Keratinocyte (primary cell): ENCODE measurements around the gene FCN3. TPM values are rescaled to one million over a fixed set of nuclear protein-coding genes. Genes with fewer than 3 reads are reported as not detected.

ENCODE experiments used
- DNase-seq: peaks from one replicate; pipeline ENCODE4 v3.0.0-alpha.2; 2011; ENCODE audit warnings: low read depth, missing footprints, low spot score
- FAIRE-seq: peaks from 2 replicates; lab custom pipeline; 2011; peaks lifted over from hg19 to GRCh38; lab: Jason Lieb, UNC
- H2AFZ ChIP-seq: 2 replicates; pipeline ENCODE4 v1.6.0; 2012; ENCODE audit warnings: low read length, control low read depth, inconsistent platforms; ENCODE audit not compliant: control insufficient read depth
- H3K27ac ChIP-seq: 2 replicates; pipeline ENCODE4 v1.5.1; 2011; ENCODE audit warnings: low read length; ENCODE audit not compliant: control insufficient read depth, insufficient read depth
- H3K27me3 ChIP-seq: 3 replicates; pipeline ENCODE4 v1.6.0; 2011; ENCODE audit warnings: low read length; ENCODE audit not compliant: control insufficient read depth, insufficient read depth; ENCODE audit errors: extremely low read depth
- H3K36me3 ChIP-seq, 2 experiments: 2 replicates in 1 of 2; 3 replicates in 1 of 2; pipeline ENCODE4 v1.5.1; 2011; ENCODE audit warnings: low read length in 2 of 2, mild to moderate bottlenecking in 1 of 2; ENCODE audit not compliant: control insufficient read depth in 2 of 2, insufficient read depth in 2 of 2; ENCODE audit errors: extremely low read depth in 1 of 2
- H3K4me1 ChIP-seq: 3 replicates; pipeline ENCODE4 v1.5.1; 2011; ENCODE audit warnings: low read length; ENCODE audit not compliant: control insufficient read depth, insufficient read depth; ENCODE audit errors: extremely low read depth
- H3K4me2 ChIP-seq: 3 replicates; pipeline ENCODE4 v1.6.0; 2011; ENCODE audit warnings: low read depth, low read length; ENCODE audit not compliant: control insufficient read depth, insufficient read depth; ENCODE audit errors: extremely low read depth
- H3K4me3 ChIP-seq, 3 experiments: fragments of 200-600 bp in 1 of 3; sonication (generic) in 1 of 3; 2 replicates in 2 of 3; 3 replicates in 1 of 3; pipeline ENCODE4 v1.5.1; 2011 to 2016; ENCODE audit warnings: low read length in 3 of 3, mild to moderate bottlenecking in 3 of 3, control low read depth in 2 of 3, inconsistent platforms in 1 of 3, low read depth in 1 of 3, mixed read lengths in 1 of 3, mixed run types in 1 of 3, moderate library complexity in 1 of 3; ENCODE audit not compliant: control insufficient read depth in 2 of 3, insufficient read depth in 2 of 3; ENCODE audit errors: extremely low read depth in 1 of 3
- H3K79me2 ChIP-seq: 2 replicates; pipeline ENCODE4 v1.6.0; 2012; ENCODE audit warnings: low read length; ENCODE audit not compliant: control insufficient read depth, insufficient read depth
- H3K9ac ChIP-seq: 3 replicates; pipeline ENCODE4 v1.6.0; 2011; ENCODE audit warnings: low read length; ENCODE audit not compliant: control insufficient read depth, insufficient read depth; ENCODE audit errors: extremely low read depth
- H3K9me1 ChIP-seq: 3 replicates; pipeline ENCODE4 v1.6.0; 2011; ENCODE audit warnings: low read length; ENCODE audit not compliant: control insufficient read depth, insufficient read depth; ENCODE audit errors: extremely low read depth
- H3K9me3 ChIP-seq: 2 replicates; pipeline ENCODE4 v1.5.1; 2012; ENCODE audit warnings: low read depth, low read length; ENCODE audit not compliant: control insufficient read depth
- H4K20me1 ChIP-seq: 3 replicates; pipeline ENCODE4 v1.6.0; 2011; ENCODE audit warnings: low read length; ENCODE audit not compliant: control insufficient read depth, insufficient read depth; ENCODE audit errors: extremely low read depth
- EZH2 ChIP-seq: IDR thresholded peaks from one replicate; pipeline ENCODE4 v1.6.1; 2012; ENCODE audit warnings: inconsistent platforms, mild to moderate bottlenecking, low read length, moderate library complexity
- dilution Hi-C: fragments of 300-500 bp; cut with MboI; formaldehyde crosslinking; loops from one replicate; pipeline ENCODE4 v1.7.0; 2020; ENCODE audit warnings: low sequenced_read_pairs; ENCODE audit not compliant: extremely low pct_ligation_motif_present
- polyA plus RNA-seq, 5 experiments: library from polyadenylated mRNA; depleted of rRNA in 3 of 5; stranded (reverse) in 3 of 5; stranded (forward) in 1 of 5; unstranded in 1 of 5; fragments of >200 nt; gene quantifications; 1 replicate in 1 of 5; 2 replicates in 3 of 5; 3 replicates in 1 of 5; pipeline versions ENCODE4 v1.2.1 to v1.2.3, GENCODE V29; 2011 to 2012; ENCODE audit warnings: missing spikeins in 2 of 5, low read depth in 1 of 5, low replicate concordance in 1 of 5
- TF ChIP-seq, protein P1 (sequence below), 3 experiments: IDR thresholded peaks in 1 of 3; conservative IDR thresholded peaks in 1 of 3; optimal IDR thresholded peaks in 1 of 3; 2 replicates in 2 of 3; 3 replicates in 1 of 3; pipeline versions ENCODE3 to v1.5.1; 2011; ENCODE audit warnings: low read length in 3 of 3, mild to moderate bottlenecking in 3 of 3, moderate library complexity in 2 of 3, control low read depth in 1 of 3, inconsistent platforms in 1 of 3; ENCODE audit not compliant: insufficient read depth in 2 of 3; ENCODE audit errors: extremely low read depth in 1 of 3

The FCN3 gene
- polyA plus RNA-seq, 1 donor (not counting 4 experiments of a cell fraction or from before 2014, with no cell fraction given) = not detected

DNA sequence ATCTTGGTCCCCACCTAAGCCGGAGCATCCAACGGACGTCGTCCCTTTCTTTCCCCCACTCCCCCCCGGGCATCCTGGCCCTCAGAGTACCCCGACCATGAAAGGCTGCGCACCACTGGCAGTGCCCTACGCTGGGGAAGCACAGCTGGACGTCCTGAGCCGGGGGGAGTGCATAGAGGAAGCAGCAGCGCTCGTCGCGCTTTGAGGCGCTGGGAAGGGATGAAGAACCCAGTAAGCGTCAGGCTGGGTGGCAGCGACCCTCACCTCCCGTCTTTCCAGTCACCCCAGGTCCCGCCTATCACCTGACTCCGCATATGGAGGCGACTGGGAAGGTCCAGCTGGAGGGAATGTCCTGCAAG, 13.6 kb downstream of the FCN3 start:
- DNase-seq (no peak), FAIRE-seq (no peak)
- H3K4me3 ChIP-seq = no peak overlapping the region
- H2AFZ ChIP-seq = no peak overlapping the region
- H3K9ac ChIP-seq = no peak overlapping the region
- H3K36me3 ChIP-seq = peaks cover 25 to 33% of the 10 kb centered on the region in 2 experiments
- H3K4me1 ChIP-seq = peaks cover 13% of the 10 kb centered on the region
- no peaks in the 10 kb centered on the region for H3K9me3 ChIP-seq
- H3K4me2 ChIP-seq = no peak overlapping the region
- TF ChIP-seq EZH2 = no peak
- TF ChIP-seq, protein P1, sequence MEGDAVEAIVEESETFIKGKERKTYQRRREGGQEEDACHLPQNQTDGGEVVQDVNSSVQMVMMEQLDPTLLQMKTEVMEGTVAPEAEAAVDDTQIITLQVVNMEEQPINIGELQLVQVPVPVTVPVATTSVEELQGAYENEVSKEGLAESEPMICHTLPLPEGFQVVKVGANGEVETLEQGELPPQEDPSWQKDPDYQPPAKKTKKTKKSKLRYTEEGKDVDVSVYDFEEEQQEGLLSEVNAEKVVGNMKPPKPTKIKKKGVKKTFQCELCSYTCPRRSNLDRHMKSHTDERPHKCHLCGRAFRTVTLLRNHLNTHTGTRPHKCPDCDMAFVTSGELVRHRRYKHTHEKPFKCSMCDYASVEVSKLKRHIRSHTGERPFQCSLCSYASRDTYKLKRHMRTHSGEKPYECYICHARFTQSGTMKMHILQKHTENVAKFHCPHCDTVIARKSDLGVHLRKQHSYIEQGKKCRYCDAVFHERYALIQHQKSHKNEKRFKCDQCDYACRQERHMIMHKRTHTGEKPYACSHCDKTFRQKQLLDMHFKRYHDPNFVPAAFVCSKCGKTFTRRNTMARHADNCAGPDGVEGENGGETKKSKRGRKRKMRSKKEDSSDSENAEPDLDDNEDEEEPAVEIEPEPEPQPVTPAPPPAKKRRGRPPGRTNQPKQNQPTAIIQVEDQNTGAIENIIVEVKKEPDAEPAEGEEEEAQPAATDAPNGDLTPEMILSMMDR (optimal IDR thresholded peaks at IDR 0.05 in 1 of 3, IDR thresholded peaks at IDR 0.05 in 1 of 3, conservative IDR thresholded peaks at IDR 0.05 in 1 of 3; ENCODE audit: extremely low read depth in 1 of 3, insufficient read depth in 2 of 3, low read length in 3 of 3) = no peak
- no peak overlapping the region for H3K27ac ChIP-seq
- no peaks in the 10 kb centered on the region for H3K9me1 ChIP-seq
- H3K79me2 ChIP-seq = peaks cover 12% of the 10 kb centered on the region
- no peaks in the 10 kb centered on the region for H3K27me3 ChIP-seq
- H4K20me1 ChIP-seq = peaks cover 3% of the 10 kb centered on the region
- dilution Hi-C loops = no loop called here

DNA sequence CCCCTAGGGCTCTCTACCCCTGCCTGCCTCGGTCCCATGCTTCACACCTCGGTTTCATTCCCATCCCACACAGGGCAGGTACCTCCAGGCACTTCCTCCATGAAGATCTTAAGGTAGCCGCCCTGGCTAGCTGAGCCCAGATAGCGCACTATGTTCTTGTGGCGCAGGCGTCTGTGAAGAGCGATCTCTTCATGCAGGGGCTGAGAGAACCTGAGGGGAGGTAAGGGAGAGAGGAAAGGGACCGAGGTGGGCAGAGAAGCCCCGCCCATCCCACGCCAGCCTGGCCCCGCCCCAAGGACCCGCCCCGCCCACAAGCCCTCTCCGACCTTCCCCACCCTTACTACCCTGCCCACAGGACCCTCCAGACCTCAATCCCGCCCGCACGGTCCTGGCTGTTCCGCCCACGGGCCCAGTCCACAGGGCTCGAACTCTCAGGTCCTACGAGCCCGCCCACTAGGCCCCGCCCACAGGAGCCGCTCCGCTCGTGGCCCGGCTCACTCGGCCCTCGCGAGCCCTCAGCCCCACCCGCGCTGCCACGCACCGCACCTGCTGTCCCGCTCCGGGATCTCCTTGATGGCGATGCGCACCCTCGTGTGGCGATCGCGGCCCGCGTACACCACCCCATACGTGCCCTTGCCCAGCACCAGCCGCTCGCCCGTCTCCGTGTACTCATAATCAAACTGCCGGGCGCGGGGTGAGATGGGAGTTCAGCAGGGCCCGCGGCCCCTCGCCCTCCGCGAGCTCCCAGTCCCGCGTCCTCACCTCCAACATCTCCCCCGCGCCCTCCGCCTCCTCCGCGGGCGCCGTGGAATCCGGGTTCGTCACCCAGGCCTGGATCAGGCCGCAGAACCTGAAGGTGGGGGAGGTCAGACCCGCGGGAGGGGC, 14.2 kb downstream of the FCN3 start:
- FAIRE-seq = no peak
- peaks cover 12% of the 10 kb centered on the region for H3K79me2 ChIP-seq
- H3K9me3 ChIP-seq = no peaks in the 10 kb centered on the region
- H3K4me1 ChIP-seq = peaks cover 13% of the 10 kb centered on the region
- H3K9me1 ChIP-seq = no peaks in the 10 kb centered on the region
- no peak overlapping the region for H3K9ac ChIP-seq
- no peak overlapping the region for H3K4me2 ChIP-seq
- no peak overlapping the region for H3K27ac ChIP-seq
- TF ChIP-seq EZH2 = no peak
- TF ChIP-seq, protein P1 (optimal IDR thresholded peaks at IDR 0.05 in 1 of 3, IDR thresholded peaks at IDR 0.05 in 1 of 3, conservative IDR thresholded peaks at IDR 0.05 in 1 of 3; ENCODE audit: extremely low read depth in 1 of 3, insufficient read depth in 2 of 3, low read length in 3 of 3) = no peak
- no peaks in the 10 kb centered on the region for H3K27me3 ChIP-seq
- no peak overlapping the region for H3K4me3 ChIP-seq
- no peak for DNase-seq
- dilution Hi-C loops = no loop called here
- peaks cover 29 to 39% of the 10 kb centered on the region in 2 experiments for H3K36me3 ChIP-seq
- no peak overlapping the region for H2AFZ ChIP-seq
- H4K20me1 ChIP-seq = peaks cover 3% of the 10 kb centered on the region
